Progenitor cell of endocrine pancreas (in vitro differentiated cells): ENCODE data around the gene YPEL2. TPM values are rescaled to one million over a fixed set of nuclear protein-coding genes. Genes with fewer than 3 reads are reported as not detected.
A peak's percentile ranks its signal among the peaks of the same experiment; 100 is the strongest.

Experiments used
- DNase-seq: peaks from one replicate; pipeline ENCODE4 v3.0.0; 2021; ENCODE audit warnings: low spot score; ENCODE audit not compliant: unreplicated experiment
- H3K27ac Mint-ChIP-seq: 2 replicates; pipeline ENCODE4 v1.8.0; 2021; ENCODE audit warnings: mild to moderate bottlenecking, moderate library complexity, mixed read lengths
- H3K27me3 Mint-ChIP-seq: 2 replicates; pipeline ENCODE4 v1.8.0; 2021; ENCODE audit warnings: mixed read lengths
- H3K36me3 Mint-ChIP-seq: 2 replicates; pipeline ENCODE4 v1.8.0; 2022; ENCODE audit warnings: mixed read lengths; ENCODE audit not compliant: insufficient read depth
- H3K4me1 Mint-ChIP-seq: 2 replicates; pipeline ENCODE4 v1.8.0; 2021; ENCODE audit warnings: low read depth, mixed read lengths
- H3K4me3 Mint-ChIP-seq: 2 replicates; pipeline ENCODE4 v1.8.0; 2021; ENCODE audit warnings: low read depth, mild to moderate bottlenecking, moderate library complexity, mixed read lengths
- H3K9me3 Mint-ChIP-seq: 2 replicates; pipeline ENCODE4 v1.8.0; 2021; ENCODE audit warnings: low read depth, mixed read lengths
- CTCF ChIP-seq: fragments of 200-600 bp; sonication (generic); IDR thresholded peaks from one replicate; pipeline ENCODE4 v1.5.0; 2021; ENCODE audit warnings: antibody characterized with exemption, mild to moderate bottlenecking; ENCODE audit not compliant: unreplicated experiment
- total RNA-seq: library from RNA; stranded (reverse); gene quantifications from 2 replicates; pipeline ENCODE4 v1.2.1, GENCODE V29; 2021

Gene YPEL2
- total RNA-seq, 1 donor from 2014 or later, result 39.9 TPM

GRCh38 chr17:59378675-59379074 lies 47.2 kb downstream of the YPEL2 start:
- peaks cover 10% of the 10 kb centered on the region for H3K36me3 Mint-ChIP-seq
- H3K9me3 Mint-ChIP-seq, result no peaks in the 10 kb centered on the region
- no peaks in the 10 kb centered on the region for H3K27me3 Mint-ChIP-seq
- H3K4me1 Mint-ChIP-seq, result peaks cover 19% of the 10 kb centered on the region
- DNase-seq, result no peak
- no peak overlapping the region for H3K4me3 Mint-ChIP-seq
- no peak for TF ChIP-seq CTCF
- peak overlapping the region; percentile 87 for H3K27ac Mint-ChIP-seq

DNA sequence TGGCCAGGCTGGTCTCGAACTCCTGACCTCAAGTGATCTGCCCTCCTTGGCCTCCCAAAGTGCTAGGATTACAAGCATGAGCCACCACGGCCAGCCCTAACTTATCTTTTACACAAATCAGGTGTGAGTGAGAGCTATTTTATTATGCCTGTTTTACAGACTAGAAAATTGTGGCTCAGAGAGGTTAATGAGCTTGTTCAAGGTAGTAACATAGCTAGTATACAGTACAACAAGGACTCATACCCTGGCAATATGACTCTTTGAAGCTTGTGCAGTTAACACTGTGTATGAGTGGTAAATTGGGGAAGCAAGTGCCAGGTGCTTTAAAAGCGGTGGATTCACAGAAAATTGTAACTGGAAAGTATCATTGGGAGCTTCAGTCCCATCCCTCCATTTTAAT lies 49.0 kb downstream of the YPEL2 start:
- no peak for TF ChIP-seq CTCF
- H3K4me3 Mint-ChIP-seq, result no peak overlapping the region
- no peaks in the 10 kb centered on the region for H3K27me3 Mint-ChIP-seq
- no peak for DNase-seq
- peaks cover 12% of the 10 kb centered on the region for H3K36me3 Mint-ChIP-seq
- no peak overlapping the region for H3K27ac Mint-ChIP-seq
- H3K4me1 Mint-ChIP-seq, result peaks cover 19% of the 10 kb centered on the region
- no peaks in the 10 kb centered on the region for H3K9me3 Mint-ChIP-seq

DNA sequence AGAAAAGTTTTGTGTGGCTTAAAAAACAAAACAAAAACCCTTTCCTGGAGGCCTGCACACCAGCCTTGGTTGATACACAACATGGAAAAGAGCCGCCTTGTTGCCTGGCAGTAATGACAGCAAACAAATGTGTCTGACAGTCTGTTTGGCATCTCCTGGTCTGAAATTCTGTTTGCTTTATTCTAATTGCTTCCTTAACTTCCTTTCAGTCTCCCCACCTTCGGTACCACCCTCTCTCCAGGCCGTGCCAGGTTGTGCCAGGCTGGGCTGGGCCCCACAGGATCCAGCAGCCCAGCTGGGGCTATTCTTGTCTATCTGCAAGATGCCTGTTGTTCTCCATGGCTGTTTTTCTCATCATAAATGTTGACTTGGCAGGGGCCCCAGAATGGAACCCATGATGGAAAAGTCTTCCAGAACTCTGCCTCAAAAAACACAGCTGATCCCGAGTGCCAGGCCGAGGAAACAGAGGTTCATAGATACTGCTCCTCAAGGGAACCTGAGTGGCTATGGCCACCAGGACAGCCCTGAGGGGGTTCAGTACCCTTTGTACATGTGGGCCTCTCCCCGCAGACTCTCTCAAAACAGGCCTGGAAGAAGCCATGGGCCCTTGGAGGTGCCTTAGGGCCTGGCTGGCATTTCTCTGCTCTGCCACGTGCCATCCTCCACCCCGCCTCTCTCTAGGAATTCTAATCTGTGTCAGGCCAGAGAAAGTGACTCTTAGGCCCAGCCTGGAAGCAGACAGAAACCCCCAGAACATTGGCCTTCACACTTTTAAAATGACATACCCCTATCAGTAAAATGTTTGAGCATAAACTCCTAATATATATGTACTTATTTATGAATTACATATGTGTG lies 50.5 kb downstream of the YPEL2 start:
- H3K4me3 Mint-ChIP-seq, result no peak overlapping the region
- H3K4me1 Mint-ChIP-seq, result peaks cover 19% of the 10 kb centered on the region
- no peak for TF ChIP-seq CTCF
- peak overlapping the region; percentile 63 for H3K27ac Mint-ChIP-seq
- H3K36me3 Mint-ChIP-seq, result peaks cover 13% of the 10 kb centered on the region
- no peak for DNase-seq
- H3K9me3 Mint-ChIP-seq, result no peaks in the 10 kb centered on the region
- no peaks in the 10 kb centered on the region for H3K27me3 Mint-ChIP-seq

- H3K27me3 Mint-ChIP-seq, result no peaks in the 10 kb centered on the region
- peaks cover 26% of the 10 kb centered on the region for H3K4me1 Mint-ChIP-seq
- no peak for DNase-seq
- H3K9me3 Mint-ChIP-seq, result no peaks in the 10 kb centered on the region
- peaks cover 16% of the 10 kb centered on the region for H3K36me3 Mint-ChIP-seq
- TF ChIP-seq CTCF, result no peak
- no peak overlapping the region for H3K27ac Mint-ChIP-seq
- H3K4me3 Mint-ChIP-seq, result no peak overlapping the region
These were observed 52.4 kb downstream of the YPEL2 start for GRCh38 chr17:59383893-59384292.

- Mint-ChIP-seq H3K4me1 (peaks cover 13% of the 10 kb centered on the region), H3K9me3 (no peaks in the 10 kb centered on the region), H3K4me3 (no peak overlapping the region), H3K27me3 (no peaks in the 10 kb centered on the region), H3K27ac (peak overlapping the region; percentile 89), H3K36me3 (peaks cover 26% of the 10 kb centered on the region)
- TF ChIP-seq CTCF, result no peak
- DNase-seq, result no peak
These were observed 56.1 kb downstream of the YPEL2 start for GRCh38 chr17:59387351-59388068.
